Retinal pigment epithelial cell (primary cell): Measurements from ENCODE around the gene SLC22A1.

ENCODE experiments used
- DNase-seq: peaks from one replicate; pipeline ENCODE4 v3.0.0-alpha.2; 2010; ENCODE audit warnings: low read depth
- H3K4me3 ChIP-seq: 2 replicates; pipeline ENCODE4 v1.5.1; 2011; ENCODE audit warnings: mild to moderate bottlenecking, low read length, control low read depth, moderate library complexity
- CTCF ChIP-seq: conservative IDR thresholded peaks from 2 replicates; pipeline ENCODE4 v1.5.1; 2011; ENCODE audit warnings: low read depth, low read length, control low read depth, inconsistent platforms

SLC22A1 gene

GRCh38 chr6:160093946-160094345 lies 27.7 kb upstream of the SLC22A1 start:
- TF ChIP-seq CTCF = no peak
- DNase-seq = no peak
- H3K4me3 ChIP-seq = no peak overlapping the region

- H3K4me3 ChIP-seq = no peak overlapping the region
- no peak for TF ChIP-seq CTCF
- peak; percentile 13 for DNase-seq
These were observed 26.3 kb upstream of the SLC22A1 start for GRCh38 chr6:160095146-160095845.

GRCh38 chr6:160101277-160102205 lies 20.1 kb upstream of the SLC22A1 start:
- H3K4me3 ChIP-seq = no peak overlapping the region
- no peak for TF ChIP-seq CTCF
- DNase-seq = no peak

- TF ChIP-seq CTCF = no peak
- H3K4me3 ChIP-seq = no peak overlapping the region
- no peak for DNase-seq
These were observed 19.2 kb upstream of the SLC22A1 start for GRCh38 chr6:160102399-160102798.

GRCh38 chr6:160102956-160103824 lies 18.4 kb upstream of the SLC22A1 start:
- DNase-seq = no peak
- TF ChIP-seq CTCF = peak; percentile 59
- H3K4me3 ChIP-seq = no peak overlapping the region

GRCh38 chr6:160103825-160104100 lies 17.9 kb upstream of the SLC22A1 start:
- no peak overlapping the region for H3K4me3 ChIP-seq
- DNase-seq = no peak
- no peak for TF ChIP-seq CTCF
